GM18508 (cell line): ENCODE measurements around the gene EXTL1.

Experiments used
- ATAC-seq: cut with Tn5 transposase; IDR thresholded peaks from one replicate; pipeline ENCODE4 v1.9.1; 2021; ENCODE audit warnings: moderate number of reproducible peaks; ENCODE audit not compliant: insufficient read depth, unreplicated experiment

EXTL1 gene

DNA sequence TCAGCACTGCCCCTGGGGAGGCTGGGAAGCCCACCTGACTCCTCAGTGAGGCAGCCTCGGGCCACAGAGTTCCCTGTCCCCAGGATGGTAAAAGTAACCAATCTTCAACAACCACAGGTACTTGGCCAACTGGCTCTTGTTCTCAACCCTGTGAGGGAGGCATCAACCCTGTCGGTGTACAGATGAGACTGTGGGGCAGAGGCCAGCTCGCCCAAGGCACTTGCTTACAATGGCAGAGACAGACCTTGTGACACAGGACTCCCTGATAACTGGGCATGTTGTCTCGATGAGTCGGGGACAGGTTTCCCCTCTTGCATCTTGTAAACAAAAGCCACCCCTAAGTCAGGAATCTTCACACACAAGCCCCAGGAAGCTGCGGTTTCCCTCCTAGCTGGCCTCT lies 16.3 kb downstream of the EXTL1 start:
- no peak for ATAC-seq

DNA sequence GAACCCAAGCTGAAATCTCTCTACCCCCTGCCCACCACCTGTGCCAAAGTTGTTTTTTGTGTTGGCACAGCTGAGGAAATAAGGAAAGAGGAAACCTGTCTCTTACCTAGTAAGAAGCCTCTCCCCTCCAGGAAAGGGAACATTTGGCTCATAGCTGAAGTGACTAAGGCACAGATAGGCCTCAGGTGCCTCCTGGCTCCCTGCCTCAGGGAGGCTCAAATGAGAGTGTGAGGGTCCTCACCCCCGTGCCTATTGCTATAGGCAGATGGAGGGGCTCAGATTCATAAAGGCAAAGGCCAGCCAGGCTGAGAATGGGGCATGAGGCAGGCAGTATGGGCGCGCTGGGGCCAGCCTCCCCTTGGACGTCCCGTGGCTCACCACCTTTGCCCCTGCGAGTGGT lies 16.9 kb downstream of the EXTL1 start:
- ATAC-seq: no peak

DNA sequence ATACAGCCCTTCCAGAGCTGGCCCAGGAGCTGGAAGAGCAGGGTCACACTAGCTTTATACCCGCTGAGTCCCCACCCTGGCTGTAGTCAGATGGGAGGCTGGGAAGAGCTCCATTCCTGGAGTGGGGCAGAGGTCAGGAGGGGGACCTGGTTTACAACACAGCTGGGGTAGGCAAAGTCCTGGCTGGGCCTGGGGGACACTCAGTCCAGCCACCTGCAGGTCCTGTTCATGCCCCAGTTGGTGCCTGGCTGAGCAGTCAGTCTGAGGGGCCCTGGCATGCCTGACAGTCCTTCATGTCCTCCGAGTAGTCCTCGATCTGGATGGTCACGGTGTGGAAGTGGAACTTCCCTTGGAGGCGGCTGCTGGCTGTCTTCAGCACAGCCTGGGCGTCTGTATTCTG lies 17.3 kb downstream of the EXTL1 start:
- ATAC-seq: no peak

GRCh38 chr1:26041401-26041800 lies 19.8 kb downstream of the EXTL1 start:
- ATAC-seq: no peak

- no peak for ATAC-seq
Observed at GRCh38 chr1:26041978-26042377, 20.4 kb downstream of the EXTL1 start.

- ATAC-seq: no peak
Observed at GRCh38 chr1:26043765-26044164, 22.2 kb downstream of the EXTL1 start.

DNA sequence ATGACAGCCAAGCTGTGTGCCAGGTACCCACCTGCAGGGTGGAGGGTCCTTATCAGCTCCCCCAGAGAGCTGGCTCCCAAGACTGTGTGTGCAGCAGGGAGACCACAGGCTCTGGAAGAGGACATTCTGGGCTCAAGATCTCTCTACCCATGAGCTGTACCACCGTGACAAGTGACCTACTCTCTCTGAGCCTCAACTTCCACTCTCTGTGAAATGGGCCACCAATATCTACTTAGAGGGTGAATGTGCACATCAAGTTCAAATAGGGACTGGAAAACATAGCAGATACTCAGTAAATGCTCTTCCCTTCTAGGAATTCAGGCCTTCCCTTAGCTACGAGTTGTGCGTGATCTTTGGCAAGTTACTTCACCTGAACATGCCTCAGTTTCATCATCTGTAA lies 22.8 kb downstream of the EXTL1 start:
- no peak for ATAC-seq

- no peak for ATAC-seq
Observed at GRCh38 chr1:26044971-26045721, 23.6 kb downstream of the EXTL1 start.

GRCh38 chr1:26045722-26046245 lies 24.2 kb downstream of the EXTL1 start, which contains the start of gene SLC30A2:
SLC30A2 (minus strand) TSS chr1:26046118; CDS start chr1:26045896, 222 bp downstream.
- ATAC-seq: no peak

DNA sequence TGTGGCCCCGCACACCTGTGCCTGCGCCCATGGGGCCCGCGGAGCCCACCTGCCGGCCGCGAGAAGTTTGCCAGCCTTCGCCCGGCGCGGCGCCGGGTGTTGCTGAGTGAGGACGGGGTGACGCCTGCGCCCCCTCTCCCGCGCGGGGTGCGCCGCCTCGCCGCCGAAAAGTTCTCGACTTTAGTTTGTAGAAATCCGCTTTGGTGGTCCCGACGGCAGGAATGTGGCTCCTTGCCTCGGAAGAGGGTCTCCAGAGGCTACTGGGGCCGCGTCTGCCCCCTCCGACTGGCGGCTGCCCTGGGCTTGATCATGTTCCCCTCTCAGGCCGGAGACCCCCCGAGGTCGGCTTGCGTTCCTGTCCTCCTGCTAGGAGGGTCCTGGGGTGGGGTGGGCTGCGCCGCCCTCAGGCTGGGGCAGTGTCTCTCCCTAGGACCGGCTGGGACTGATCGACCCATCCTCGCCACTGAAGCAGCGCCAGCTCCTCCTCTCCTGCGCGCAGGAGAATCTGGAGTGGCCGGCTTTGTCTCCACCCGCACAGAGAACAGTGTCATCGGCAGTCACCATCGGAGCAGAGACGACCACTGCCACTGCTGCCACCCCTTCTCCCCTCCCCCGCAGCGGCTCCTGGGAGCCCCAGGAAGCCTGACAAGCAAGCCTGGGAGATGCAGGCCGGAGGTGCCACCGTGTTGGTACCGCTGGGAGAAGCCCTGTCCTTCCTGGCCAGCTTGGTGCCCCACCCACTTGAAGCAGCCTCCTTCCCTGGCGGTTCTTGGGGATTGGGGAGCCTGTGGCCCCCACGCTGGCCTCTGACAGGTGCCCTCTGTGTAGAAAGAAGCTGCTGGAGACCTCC lies 24.9 kb downstream of the EXTL1 start:
- ATAC-seq: no peak

- no peak for ATAC-seq
Observed at GRCh38 chr1:26047278-26047874, 25.8 kb downstream of the EXTL1 start.

DNA sequence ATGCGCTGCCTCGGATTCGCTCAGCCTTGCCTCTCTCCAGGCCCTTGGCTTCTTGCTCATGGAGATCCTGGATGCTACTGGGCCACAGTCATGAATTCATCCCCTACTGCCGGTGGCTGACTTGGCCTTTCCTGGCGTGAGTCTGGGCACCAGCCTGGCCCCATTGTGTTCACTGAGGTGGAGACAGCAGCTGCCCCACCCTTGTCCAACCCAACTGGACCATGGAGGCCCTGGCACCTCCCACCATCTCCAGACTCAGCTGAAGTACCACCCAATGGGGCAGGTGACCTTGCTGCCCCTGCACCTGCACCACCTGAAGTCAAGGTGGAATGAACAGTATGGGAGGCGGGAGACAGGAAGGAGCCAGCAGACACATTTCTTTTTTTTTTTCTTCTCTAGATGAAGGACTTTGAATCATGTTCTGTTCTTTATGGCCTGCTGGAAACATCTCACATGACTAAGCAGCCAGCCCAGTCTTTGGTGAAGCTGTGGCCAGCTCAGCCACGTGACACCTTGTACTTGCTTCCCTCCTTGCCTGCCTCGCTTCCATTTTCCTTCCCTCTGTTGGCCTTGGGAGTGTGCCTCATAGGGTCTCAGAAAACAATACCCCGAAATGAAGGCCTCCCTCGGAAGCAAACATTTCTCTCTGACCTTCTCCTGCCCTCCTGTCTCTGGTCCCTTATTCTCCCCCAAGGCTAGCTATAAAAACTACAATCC lies 28.1 kb downstream of the EXTL1 start:
- no peak for ATAC-seq

GRCh38 chr1:26050248-26050640 lies 28.7 kb downstream of the EXTL1 start:
- ATAC-seq: no peak

DNA sequence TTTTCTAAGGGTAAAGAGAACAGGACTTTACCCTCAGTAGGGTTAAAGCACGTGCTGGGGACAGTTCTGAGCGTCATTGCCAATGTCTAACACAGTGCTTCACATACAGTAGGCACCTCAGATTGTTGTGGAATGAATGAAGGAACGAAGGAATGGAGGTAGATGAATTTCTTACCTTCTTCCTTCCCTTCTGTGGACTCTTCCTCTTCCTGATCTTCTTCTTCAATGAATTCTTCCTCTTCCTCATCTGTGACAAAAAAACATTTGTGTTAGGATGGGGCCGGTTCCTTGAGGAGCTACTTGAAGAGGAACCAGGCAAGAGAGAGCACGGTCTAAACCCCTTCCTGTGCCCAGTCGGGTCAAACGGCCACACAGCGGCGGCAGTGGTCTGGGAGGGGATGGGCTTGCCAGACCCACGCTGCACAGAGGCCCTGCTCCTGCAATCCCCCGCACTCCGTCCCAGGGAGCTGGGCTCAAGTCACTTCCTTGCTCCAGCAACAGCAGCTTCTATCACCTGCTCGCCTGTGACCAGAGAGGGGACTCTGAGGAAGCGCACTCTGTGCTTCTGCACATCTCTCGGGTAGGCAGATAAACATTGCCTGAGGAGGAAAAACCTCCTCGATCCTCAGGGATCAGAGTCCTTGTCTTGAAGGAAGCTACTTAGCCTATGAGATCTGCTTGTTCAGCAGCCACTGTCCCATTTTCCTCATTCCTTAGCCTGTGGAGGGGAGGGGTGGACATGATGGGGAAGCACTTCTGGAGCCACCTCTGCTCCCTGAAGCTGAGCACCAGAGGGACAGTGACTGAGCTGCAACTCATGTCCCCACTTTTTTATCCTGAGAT lies 32.4 kb downstream of the EXTL1 start:
- ATAC-seq: no peak

- no peak for ATAC-seq
Observed at GRCh38 chr1:26055041-26055440, 33.5 kb downstream of the EXTL1 start.

- ATAC-seq: no peak
Observed at GRCh38 chr1:26057189-26057588, 35.6 kb downstream of the EXTL1 start.

GRCh38 chr1:26058052-26058595 lies 36.5 kb downstream of the EXTL1 start:
- ATAC-seq: no peak

DNA sequence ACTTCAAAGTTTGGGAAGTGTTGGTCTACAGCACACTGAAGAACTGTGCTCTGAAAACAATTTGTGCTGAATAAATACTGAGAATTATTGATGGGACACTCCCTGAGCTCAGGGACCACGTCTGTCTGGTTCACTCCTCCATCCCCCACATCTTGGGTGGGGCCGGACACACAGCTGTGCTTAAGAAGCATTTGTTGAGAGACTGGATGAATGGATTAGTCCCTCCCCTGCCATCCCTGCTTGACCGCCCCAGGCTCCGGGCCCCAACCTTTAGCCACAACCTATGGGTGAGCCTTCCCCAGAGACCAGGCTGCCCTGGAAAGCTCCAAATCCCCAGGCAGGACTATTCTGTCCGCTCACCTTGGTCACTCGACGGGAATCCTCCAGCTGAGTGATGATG lies 38.3 kb downstream of the EXTL1 start:
- no peak for ATAC-seq
